ENCODE results near the gene MELK. TPM values are rescaled to one million over a fixed set of nuclear protein-coding genes. Genes with fewer than 3 reads are reported as not detected.

MELK gene
- total RNA-seq, 1 experiment from 2014 or later, result 25.7 TPM

DNA sequence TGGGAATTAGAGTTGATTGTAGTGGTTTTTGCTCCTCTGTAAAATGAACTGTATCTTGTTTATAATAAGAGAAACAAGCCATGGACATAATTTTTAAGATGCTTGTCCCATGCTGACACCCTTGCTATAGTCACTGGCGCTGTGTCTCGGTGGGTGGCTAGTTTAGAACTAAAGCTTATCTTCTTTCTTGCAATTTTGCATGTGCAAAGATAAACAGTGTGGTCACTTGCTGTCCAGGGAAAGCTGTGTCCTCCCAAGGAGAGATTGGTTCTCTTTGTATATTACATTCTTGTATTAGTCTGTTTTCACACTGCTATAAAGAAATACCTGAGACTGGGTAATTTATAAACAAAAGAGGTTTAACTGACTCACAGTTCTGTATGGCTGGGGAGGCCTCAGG lies 143.8 kb downstream of the MELK start:
- in situ Hi-C loops (cut with HindIII; ENCODE audit: low pct_unique_long_range_greater_than_20kb, low sequenced_read_pairs), result no loop called here
- no peak for DNase-seq (ENCODE audit: low read depth, low spot score)

DNA sequence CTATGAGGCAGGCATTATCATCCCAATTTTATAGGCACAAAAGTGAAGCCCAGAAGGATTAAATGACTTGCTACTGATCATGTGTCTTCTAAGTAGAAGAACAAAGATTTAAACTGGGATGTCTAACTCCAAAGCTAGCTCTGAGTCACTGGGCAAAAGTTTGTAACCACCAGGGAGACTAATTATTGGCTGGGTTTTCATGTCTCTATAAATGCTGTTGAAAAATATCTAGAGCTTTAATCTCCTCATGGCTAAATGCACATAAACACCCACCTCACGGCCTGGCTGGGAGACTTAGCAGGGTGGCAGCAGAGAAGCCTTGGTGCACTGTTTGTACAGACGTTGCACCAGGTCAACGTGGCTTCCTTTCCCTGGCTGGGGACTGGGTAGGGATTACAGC lies 144.6 kb downstream of the MELK start:
- in situ Hi-C loops (cut with HindIII; ENCODE audit: low pct_unique_long_range_greater_than_20kb, low sequenced_read_pairs), result no loop called here
- no peak for DNase-seq (ENCODE audit: low read depth, low spot score)

DNA sequence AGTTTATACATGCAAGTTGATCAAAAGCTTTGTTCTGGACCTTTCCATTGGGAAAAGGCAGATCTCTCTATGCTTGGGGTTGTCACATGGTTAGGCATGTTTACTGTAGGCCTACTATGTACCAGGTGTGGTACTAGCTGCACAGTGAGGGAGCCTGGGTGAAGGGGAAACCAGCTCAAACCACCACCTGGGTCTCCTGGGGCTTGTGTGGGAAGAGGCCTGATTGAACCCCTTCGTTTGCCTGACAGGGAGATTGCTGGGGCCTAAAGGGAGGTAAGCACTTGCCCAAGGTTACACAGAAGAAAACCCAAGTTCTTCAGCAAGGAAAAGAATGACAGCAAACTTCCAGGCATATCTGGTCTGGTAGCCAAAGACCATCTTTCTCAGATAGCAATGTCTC lies 145.9 kb downstream of the MELK start:
- no peak for DNase-seq (ENCODE audit: low read depth, low spot score)
- in situ Hi-C loops (cut with HindIII; ENCODE audit: low pct_unique_long_range_greater_than_20kb, low sequenced_read_pairs), result no loop called here

DNA sequence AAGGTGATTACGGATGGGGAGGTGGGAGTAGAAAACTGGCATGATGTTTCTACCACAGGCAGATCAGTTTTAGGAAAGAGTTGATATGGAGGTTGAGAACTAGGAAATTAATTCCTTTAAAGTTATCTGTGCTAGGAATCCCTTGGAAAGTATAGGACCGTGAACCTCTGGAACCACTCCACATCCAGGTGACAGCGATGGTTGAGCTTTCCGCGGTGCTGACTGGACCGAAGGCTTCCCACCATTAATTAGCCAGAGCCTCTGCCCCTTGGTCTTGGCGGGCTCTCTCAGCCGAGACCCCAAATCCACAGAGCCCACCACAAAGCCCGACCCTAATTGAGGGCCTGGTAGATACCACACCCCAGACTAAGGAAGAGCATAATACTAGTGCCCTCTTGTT lies 147.3 kb downstream of the MELK start:
- in situ Hi-C loops (cut with HindIII; ENCODE audit: low pct_unique_long_range_greater_than_20kb, low sequenced_read_pairs), result no loop called here
- DNase-seq (ENCODE audit: low read depth, low spot score), result no peak

DNA sequence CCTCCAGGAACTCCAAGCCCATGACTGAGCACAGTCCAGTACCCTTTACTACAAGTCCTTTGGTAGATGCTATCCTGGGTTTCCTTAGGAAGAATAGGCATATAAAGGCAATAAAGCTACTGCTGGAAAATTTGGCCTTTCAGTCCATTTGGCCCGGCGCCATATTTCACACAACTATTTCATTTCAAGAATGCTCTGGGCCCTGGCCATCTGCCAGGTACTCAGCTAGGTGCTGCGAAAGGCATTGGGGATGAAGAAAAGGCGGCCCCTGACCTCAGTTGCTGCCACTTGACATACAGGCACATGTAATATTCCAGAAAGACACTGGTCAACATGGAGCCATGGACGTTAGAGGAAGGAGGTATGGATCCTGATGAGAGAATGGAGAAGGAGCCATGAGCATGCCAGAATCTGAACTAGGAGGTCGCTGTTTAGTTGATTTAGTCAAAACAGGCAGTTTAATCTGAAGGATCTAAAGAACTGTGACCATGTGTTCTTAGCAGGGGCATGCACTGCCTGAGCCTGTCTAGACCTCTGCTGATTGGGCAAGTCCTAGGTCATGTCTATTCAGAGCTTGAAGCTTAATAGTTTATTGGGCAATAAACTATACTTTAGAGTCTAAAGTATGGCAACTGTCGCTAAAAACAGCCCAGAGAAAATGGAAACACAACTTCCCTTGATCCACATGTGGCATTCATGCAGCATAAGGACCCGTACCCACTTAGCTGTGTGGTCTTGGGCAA lies 149.3 kb downstream of the MELK start:
- in situ Hi-C loops (cut with HindIII; ENCODE audit: low pct_unique_long_range_greater_than_20kb, low sequenced_read_pairs), result no loop called here
- no peak for DNase-seq (ENCODE audit: low read depth, low spot score)

DNA sequence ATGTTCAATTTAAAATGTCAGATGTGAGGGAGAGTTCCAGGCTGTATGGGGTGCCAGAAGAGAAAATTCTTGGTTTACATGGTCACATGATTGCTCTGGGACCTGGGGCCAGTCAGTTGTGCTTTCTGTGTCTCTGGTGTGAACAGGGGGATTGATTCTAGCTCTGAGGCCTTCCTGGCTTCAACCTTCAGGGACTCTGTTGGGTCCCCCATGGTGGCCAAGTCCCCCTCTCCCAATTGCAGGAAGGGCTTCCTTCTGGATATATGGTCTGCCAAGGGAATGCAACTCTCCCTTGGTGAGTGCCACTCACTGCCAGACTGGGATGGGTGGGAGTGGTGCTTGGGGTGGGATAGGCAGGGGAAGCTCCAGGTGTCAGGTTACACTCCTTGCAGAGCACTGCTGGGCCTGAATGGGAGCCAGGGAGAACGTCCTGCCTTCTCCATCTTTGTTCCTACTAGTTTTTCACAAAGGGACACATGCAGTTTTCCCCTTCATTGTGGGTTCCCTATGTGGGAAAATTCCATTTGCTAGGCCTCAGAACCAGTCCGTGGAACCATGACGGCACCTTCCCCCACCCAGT lies 153.2 kb downstream of the MELK start:
- no peak for DNase-seq (ENCODE audit: low read depth, low spot score)
- in situ Hi-C loops (cut with HindIII; ENCODE audit: low pct_unique_long_range_greater_than_20kb, low sequenced_read_pairs), result no loop called here

Other genes starting within 250 kb of the MELK start
- gene RNF38, start 172.6 kb upstream of the MELK start, total RNA-seq (2014; rRNA removed; shearing (Covaris generic)), result 9.4 and 11.0 TPM in 2 replicates

Measured in SK-MEL-5 (cell line).